NCI-H1436 (cell line): ENCODE data around the gene ASCC1.

Source experiments
- DNase-seq: peaks from one replicate; lab custom pipeline; 2025; lab: John Stamatoyannopoulos, UW

The ASCC1 gene

GRCh38 chr10:72081772-72082590, 134.1 kb downstream of the ASCC1 start:
- no peak for DNase-seq

- no peak for DNase-seq
Observed at GRCh38 chr10:72081210-72081609, 134.9 kb downstream of the ASCC1 start.

- no peak for DNase-seq
Observed at GRCh38 chr10:72080042-72080975, 135.8 kb downstream of the ASCC1 start.

- DNase-seq: peak; percentile 46
Observed at GRCh38 chr10:72079356-72079755, 136.7 kb downstream of the ASCC1 start.

GRCh38 chr10:72077275-72077990, 138.6 kb downstream of the ASCC1 start:
- no peak for DNase-seq

GRCh38 chr10:72076756-72077155, 139.3 kb downstream of the ASCC1 start:
- DNase-seq: no peak

GRCh38 chr10:72075376-72076115, 140.5 kb downstream of the ASCC1 start:
- DNase-seq: no peak

GRCh38 chr10:72074574-72075375, 141.3 kb downstream of the ASCC1 start:
- no peak for DNase-seq

GRCh38 chr10:72073708-72074573, 142.1 kb downstream of the ASCC1 start:
- no peak for DNase-seq

- DNase-seq: no peak
Observed at GRCh38 chr10:72072639-72073038, 143.4 kb downstream of the ASCC1 start.

- no peak for DNase-seq
Observed at GRCh38 chr10:72072046-72072445, 144.0 kb downstream of the ASCC1 start.

- DNase-seq: no peak
Observed at GRCh38 chr10:72069751-72070526, 146.1 kb downstream of the ASCC1 start.

GRCh38 chr10:72068901-72069446, 147.1 kb downstream of the ASCC1 start:
- no peak for DNase-seq

- DNase-seq: no peak
Observed at GRCh38 chr10:72068126-72068765, 147.8 kb downstream of the ASCC1 start.

- no peak for DNase-seq
Observed at GRCh38 chr10:72067463-72068125, 148.5 kb downstream of the ASCC1 start.

GRCh38 chr10:72066318-72067284, 149.5 kb downstream of the ASCC1 start:
- DNase-seq: no peak
